HG03039 (cell line): ENCODE data around the gene MCC.

ENCODE experiments used
- ATAC-seq: cut with Tn5 transposase; IDR thresholded peaks from one replicate; pipeline ENCODE4 v1.9.1; 2021; ENCODE audit warnings: mild to moderate bottlenecking, moderate library complexity; ENCODE audit not compliant: unreplicated experiment

MCC gene

DNA sequence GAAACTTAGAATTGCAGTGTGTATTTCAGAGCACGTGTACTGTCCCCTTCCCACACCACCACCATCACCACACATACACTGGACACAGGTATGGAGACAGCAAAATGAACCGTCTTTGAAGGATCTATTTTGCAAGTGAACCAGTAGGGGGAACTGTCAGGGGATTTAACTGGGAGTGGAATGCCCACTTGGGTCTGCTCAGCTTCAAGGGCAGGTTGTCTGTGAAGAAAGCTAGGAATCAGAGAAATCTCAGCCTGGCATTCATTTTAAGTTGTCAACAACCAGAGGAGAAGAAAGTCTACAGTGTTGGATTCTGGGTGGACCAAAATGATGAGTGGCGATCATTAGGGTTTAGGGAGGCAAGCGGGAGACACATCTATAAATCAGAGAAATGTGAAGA lies 364.6 kb downstream of the MCC start:
- ATAC-seq = no peak

DNA sequence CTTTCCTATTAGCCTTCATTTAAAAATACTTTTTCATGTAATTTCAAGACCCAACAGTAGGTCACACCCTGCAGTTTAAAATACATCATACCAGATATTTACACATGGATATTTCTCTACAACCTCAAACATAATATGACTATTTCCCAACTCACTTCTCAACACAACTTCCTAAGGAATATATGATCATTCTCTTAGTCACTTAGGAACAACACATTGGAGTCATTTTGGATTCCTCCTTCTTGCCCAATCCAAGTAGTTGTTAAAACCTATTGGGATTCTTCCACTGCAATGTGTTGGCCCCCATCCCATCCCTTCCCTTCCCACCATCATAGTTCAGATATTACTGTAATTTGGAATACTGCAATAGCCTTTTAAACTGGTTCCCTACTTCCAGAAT lies 366.2 kb downstream of the MCC start:
- ATAC-seq = no peak

DNA sequence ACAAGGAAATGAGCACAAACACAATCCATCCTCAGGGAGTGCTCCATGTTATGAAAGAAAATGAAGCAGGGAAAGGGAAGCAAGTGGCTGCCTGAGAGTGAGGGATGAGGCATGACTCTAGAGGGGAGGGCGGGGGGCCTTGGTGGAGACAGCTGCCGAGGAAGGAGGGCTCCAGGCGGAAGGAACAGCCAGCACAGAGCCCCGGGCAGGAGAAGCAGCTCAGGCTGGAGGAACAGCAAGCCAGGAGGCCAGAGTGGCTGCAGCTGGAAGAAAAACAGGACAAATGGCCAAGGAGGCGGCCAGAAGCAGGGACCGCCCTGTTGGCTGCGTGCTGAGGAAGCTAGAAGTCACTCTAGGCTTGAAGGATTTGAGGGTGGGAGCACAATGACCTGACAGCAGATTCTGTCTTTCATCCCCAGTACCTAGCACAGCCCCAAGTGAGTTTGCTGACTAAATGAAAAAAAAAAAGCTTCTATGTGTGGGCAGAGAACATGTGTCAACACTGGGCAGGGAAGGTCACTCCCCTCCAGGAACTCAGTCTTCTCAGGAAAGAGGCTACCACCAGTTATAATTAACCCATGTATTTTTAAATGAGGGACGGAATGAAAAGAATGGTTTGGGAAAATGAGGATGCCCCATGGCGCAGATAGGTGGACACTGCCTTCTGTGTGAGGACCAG lies 368.9 kb downstream of the MCC start:
- no peak for ATAC-seq

DNA sequence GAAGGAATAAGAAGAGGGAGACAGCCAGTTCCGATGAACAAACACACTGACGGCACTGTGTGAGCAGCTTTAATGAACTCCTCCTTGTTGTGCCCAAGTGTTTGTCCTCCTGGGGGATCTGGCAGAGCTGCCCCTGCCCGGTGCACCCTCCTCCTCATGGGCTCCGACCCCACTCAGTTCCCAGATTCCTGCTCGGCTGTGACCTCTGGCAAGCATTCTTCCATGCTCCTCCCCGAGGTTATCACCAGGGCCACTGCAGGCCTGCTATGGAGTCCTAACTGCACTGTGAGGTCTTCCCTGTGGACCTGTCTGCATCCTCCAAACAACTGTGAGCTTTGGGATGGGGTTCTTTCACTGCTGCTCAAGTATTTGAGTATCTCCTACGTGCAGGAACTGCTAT lies 369.5 kb downstream of the MCC start:
- ATAC-seq = no peak

DNA sequence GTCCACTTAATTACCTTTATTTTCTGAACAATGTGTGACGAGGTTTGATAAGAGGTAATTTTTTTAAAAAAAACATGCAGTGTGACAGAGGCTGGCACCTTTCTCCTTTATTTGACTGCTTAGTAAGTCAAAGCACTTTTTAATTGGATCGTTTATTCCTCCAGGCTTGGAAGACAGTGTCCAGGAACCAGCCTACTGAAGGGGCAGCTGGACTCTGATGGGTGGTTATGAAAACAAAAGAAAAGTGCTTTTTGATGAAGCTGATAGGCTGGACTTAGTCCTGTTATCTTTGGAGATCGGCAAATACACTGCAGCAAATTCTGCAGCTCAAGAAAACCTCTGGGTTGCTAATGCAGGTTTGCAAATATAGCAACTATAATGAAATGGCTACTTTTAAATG lies 370.0 kb downstream of the MCC start:
- ATAC-seq = no peak

DNA sequence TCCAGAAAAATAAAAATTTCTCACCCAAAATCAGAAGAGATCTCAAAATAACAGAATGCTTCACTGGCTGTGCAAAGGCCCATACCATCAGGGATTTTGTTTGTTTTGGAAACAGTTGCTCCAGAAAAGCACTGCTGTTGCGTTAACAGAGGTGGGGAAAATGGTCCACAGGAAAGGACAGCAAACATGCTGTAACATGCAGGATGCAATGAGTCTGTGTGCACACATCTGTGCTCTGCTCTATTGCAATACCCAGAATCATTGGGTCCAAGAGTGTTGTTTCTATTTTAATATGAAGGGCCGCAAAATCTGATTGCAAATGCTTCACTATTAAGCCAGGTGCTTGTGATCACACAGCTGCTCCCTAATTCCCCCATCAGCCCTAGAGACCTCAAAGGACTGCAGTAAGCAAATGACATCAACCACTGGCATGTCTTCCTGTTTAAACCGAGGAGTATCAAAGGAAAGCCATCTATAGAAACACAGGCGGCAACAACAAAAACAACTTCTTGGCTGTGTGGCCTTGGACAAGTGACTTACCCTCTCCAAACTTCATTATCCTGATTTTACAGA lies 370.6 kb downstream of the MCC start:
- no peak for ATAC-seq

DNA sequence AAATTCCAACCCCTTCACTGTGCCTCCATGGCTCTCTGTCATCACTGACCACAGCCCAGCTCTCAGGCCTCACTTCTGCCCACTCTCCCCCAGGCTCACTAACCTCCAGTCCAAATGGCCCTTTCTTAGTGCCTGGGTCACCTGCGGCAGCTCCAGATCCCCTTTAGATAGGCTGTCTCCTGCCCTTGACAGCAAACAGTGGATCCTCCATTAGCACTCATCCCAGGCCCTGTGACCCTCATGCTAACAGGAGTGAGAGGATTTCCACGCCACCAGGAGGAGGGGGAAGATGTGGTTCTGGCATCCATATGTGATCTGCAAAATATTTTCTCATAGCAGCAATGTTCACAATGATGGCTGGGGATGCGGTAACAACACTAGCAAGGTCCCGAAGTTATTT lies 372.3 kb downstream of the MCC start:
- no peak for ATAC-seq

DNA sequence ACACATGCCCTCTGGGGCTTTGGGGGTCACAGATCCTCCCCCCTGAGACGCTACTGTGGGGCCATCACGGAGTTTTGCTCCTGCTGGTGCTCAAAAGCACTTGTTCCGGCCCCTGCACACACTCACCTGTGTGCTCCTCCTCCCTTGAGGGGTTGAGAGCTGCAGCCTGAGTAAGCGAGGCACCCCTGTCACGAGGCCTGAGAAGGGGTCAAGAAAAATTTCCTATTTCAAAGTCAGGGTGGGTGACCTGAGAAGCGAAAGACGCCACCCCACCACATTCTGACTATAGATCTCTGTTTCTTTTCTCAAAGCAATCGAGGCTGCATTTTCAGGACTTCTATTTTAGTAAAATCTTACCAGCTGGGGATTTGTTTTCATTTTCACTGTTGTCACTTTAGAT lies 373.2 kb downstream of the MCC start:
- no peak for ATAC-seq

DNA sequence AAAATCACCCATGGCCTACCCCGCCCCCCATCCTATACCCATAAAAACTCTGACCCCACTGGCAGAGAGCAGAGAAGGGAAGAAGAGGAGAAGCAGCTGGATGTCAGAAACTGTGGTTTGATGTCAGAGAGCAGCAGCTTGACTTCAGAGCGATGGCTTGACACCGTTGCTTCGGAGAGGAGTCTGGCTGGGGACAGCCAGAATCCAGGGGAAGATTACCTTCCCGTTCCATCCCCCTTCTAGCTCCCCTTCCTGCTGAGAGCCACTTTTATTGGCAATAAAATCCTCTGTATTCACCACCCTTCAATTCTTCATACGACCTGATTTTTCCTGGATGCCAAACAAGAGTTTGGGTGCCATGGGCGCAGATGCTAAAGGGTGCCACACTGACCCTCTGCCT lies 373.7 kb downstream of the MCC start:
- ATAC-seq = no peak

DNA sequence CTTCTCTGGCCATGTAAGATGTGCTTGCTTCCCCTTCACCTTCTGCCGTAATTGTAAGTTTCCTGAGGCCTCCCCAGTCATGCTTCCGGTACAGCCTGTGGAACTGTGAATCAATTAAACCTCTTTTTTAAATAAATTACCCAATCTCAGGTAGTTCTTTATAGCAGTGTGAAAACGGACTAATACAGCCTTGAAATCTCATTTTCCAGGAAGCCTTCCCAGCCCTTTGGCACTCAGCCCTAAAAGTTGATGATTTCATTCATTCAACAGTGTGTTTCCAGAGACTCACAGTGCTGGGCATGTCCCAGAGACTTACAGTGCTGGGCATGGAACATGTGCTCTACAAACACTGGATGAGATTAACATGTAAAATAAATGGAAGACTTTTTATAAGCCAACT lies 375.8 kb downstream of the MCC start:
- no peak for ATAC-seq

DNA sequence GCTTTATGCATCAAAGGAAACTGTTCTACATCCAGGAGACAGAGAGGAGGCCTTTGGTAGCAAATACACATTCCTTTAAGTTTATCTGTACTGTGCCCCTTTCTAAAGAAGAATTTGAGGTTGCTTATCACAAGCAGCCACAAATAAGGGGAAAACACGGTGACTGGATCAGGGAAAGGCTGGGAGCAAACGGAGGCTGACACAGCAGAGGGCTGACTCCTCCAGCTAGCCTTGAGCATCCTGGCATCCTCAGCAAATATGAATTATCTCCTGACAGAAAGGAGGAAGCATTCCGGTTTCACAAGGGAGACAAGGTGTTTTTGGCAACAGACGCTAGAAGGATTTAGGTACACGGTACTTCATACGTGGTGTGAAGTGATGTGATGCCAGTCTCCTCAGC lies 378.1 kb downstream of the MCC start:
- ATAC-seq = no peak

DNA sequence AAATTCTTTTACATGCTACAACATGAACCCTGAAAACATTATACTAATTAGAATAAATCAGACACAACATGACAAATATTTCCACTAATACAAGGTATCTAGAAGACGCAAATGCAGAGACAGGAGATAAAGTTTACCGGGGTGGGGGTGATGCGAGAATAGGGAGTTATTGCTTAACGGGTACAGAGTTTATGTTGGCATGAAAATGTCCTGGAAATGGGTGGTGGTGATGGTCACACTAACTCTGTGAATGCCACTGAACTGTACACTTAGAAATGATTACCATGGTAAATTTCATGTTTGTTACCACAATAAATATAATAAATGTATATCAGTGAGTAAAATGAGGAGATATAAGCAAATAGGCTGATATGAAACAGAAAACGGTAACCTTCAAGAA lies 378.9 kb downstream of the MCC start:
- ATAC-seq = no peak

DNA sequence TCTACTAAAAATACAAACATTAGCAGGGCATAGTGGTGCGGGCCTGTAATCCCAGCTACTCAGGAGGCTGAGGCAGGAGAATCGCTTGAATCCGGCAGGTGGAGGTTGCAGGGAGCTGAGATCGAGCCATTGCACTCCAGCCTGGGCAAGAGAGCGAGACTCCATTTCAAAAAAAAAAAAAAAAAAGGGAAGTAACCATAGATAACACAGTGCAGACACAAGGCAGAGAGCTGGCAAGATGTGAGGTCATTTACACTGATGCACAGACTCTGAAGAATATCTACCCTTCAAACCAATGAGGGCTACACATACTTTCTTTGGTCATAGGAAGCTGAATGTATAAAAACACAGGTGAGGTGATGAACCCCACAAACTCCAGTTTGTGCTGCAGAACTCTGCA lies 379.8 kb downstream of the MCC start:
- no peak for ATAC-seq

DNA sequence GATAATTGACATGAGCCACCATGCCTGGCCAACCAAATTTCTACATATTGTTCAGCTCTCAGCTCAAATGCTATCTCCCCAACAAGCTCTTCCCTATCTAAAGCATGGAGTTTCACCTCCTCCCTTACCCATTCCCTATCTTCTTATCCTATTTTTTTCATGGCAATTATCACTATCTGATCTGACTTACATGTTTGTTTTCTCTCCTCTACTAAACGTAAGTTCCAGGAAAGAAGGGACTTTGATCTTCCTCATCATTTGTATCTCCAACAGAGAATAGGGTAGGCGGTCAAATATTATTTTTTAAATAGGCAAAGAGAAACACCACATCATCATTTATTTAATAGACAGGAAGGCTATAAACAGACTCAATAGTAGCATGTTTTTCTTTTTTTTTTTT lies 381.4 kb downstream of the MCC start:
- no peak for ATAC-seq

DNA sequence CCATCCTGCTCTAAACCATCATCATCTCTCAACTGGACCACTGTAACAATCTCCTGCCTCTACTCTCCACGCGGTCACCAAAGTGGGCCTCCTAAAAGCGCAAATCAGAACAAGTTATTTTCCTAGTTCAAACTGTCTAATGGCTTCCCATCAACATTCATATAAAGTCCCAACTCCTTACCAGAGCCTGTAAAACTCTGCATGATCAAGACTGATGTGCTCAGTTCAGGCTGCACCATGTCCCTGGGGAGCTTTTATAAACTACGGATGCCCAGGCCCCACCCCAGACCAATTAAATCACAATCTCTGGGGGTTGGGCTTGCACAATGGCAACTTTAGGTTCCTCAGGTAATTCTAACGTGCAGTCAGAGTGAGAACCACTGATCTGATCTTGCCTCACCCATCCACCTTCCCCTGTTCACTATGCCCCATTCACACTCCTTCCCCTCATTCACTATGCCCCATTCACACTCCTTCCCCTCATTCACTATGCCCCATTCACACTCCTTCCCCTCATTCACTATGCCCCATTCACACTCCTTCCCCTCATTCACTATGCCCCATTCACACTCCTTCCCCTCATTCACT lies 382.5 kb downstream of the MCC start:
- ATAC-seq = no peak

DNA sequence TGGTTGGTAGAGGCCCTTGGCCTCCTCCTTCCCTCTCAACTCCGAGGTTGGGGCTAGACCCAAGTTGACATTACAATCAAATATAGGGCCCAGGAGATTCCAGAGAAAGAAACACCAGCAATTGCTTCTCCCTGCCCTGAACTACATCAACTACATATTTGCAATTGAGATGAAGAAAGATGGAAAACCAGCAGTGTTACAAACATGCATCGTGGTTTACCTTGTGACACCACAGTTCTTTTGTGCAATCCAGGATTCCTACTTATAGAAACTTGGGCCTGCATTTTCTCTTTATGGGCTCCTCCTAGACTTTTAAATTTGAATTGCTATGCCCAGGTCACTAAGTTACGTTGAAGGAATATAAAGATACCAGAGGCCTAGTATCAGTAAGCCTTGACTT lies 384.9 kb downstream of the MCC start:
- ATAC-seq = no peak

DNA sequence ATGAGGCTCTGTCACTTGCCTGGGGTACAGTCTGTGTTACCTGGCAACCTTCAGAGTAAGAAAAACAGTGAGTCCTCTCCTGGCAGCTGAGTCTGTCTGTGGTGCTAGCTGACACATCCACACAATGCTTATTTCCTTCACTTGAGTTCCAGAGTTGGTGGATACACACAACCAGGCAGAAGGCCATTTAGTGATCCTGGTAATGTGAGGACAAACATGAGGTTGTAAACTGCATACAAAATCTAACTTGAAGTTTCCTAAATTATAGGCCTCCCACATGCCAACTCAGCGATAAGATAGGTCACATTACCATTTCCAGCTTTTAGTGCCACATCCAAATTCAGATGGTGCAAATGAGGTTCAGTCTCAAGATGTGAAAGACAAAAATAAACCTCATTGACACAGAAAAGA lies 386.1 kb downstream of the MCC start:
- ATAC-seq = no peak

DNA sequence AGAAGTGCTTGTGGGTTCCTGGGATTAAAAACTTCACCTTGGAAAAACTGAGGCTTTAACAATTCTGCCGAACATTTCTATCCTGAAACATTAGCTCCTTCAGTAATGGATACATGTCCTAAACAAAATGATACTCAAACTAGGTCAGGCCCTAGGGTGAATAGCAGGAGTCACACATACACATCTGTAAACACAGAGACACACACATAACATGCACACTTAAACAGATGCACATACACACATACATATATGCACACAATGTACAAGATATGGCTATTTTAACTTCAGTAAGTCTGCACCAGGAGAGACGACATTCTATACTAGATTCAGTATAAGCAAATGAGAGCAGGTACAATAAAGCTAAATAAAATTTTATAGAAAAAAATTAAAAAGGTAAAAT lies 387.3 kb downstream of the MCC start:
- no peak for ATAC-seq

DNA sequence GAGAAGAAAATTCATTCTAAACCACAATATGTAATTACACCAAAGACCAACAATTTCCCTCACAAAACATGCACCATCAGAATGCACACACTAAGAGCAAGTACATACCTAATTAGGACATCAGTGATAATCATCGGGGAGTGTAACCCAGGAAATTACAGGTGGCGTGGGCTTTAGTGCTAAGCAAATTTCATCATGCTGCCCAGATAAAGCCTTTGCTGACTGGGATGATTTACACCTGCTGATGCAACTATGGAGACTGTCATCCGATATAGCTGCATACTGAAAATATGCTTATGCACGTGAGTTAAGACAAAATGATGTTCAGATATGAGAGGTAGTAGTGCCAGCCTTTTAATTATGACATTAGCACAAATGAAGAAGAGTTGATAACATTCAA lies 388.4 kb downstream of the MCC start:
- ATAC-seq = no peak

DNA sequence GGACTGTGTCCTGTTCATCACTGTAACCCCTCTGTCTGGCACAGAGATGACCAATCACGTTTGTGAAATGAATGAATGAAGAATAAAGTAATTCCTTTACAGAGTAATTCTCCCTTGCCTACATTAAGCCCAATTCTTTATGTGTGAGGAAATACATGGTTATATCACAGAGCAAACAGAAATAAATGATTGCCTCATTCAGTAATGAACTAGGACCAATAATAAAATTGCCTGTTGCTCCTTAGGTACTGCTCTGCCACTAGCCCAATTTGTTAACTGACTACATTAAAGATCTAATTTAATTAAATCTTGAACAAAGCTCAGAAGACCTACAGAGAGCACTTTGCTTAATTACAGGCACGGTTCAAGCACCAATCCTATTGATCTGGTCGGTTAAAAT lies 389.9 kb downstream of the MCC start:
- ATAC-seq = no peak

DNA sequence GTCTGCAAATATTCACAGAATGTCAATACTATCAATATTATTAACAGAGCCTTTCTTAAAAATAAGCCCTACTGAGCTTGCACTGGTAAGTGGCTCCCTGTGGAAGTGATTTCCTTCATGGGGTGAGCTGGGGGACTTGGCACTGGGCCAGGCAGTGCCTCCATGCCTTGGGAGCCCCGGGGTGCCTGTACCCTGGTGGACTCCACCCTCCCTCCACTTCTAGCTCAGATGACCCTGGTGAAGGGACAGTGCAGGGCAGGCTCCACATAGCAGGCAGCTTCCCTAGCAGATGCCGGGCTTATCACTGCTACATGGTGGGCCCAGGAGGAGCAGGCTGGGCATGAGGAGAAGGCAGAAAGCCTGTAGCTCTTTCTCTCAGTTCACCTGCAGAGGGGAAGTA lies 392.4 kb downstream of the MCC start:
- no peak for ATAC-seq

DNA sequence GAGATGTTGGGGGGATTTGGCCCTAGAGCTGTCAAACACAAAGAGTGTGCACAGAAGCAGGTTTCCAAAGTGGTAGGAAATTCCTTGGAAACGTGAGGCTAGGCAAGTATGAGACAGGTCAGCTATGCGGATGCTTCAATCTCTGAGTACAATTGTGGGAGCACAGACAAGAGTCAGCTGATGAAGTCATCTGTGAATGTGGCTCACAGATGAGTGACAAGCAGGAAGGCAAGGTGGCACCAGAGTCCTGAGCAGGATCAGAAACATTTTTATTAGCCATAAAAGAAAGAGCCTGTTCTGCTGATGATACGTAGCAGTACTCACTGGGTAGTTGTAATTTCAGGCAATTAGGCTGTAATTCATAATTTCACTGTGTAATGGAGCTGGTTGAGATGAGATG lies 394.7 kb downstream of the MCC start:
- ATAC-seq = no peak

DNA sequence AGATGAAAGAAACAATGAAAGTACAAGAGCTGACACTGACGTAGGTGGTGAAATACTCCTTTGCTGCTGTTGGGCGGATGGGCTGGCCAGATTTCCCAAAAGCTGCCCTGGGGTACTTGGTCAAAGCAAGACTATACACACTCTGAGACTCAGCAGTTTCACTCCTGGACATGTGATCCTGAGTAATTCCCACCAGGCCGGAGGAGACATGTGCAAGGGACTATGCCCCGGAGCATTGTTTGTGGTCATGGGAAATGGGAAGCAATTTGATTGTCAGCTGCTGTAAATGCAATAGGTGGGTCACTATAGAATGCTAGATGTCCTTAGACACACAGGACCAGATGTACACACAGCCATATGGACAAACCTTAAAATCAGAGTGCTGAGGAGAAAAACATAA lies 395.6 kb downstream of the MCC start:
- no peak for ATAC-seq
